PFSK-1 (cell line): ENCODE measurements around the gene CADM2.

ENCODE experiments used
- POLR2AphosphoS5 ChIP-seq: IDR thresholded peaks from 2 replicates; pipeline ENCODE4 v1.6.1; 2012; ENCODE audit warnings: low read depth, mild to moderate bottlenecking, control low read depth, low read length, moderate library complexity
- REST ChIP-seq, 2 experiments: IDR thresholded peaks; 2 replicates each; pipeline versions ENCODE4 v1.6.1 to v1.8.0; 2011 to 2012; ENCODE audit warnings: low read depth in 2 of 2, low read length in 2 of 2, control low read depth in 1 of 2, inconsistent platforms in 1 of 2, mild to moderate bottlenecking in 1 of 2, moderate library complexity in 1 of 2; ENCODE audit not compliant: insufficient read depth in 1 of 2
- SIN3A ChIP-seq: IDR thresholded peaks from 2 replicates; pipeline ENCODE4 v1.6.1; 2012; ENCODE audit warnings: mild to moderate bottlenecking, low read length, moderate library complexity, borderline replicate concordance; ENCODE audit not compliant: insufficient read depth
- TAF1 ChIP-seq: IDR thresholded peaks from 2 replicates; pipeline ENCODE4 v1.6.1; 2012; ENCODE audit warnings: low read length, control low read depth, borderline replicate concordance; ENCODE audit not compliant: insufficient read depth

GRCh38 chr3:84962415-84962814, 3.6 kb downstream of the CADM2 start:
- TF ChIP-seq SIN3A = no peak
- TF ChIP-seq POLR2AphosphoS5 = no peak
- no peak for TF ChIP-seq TAF1
- TF ChIP-seq REST (IDR thresholded peaks at IDR 0.05; ENCODE audit: insufficient read depth in 1 of 2, low read depth in 2 of 2, low read length in 2 of 2) = no peak
